LHCN-M2 (cell line): ENCODE data around the gene MEIS1. TPM values are rescaled to one million over a fixed set of nuclear protein-coding genes. Genes with fewer than 3 reads are reported as not detected.

Experiments used
- DNase-seq: peaks from one replicate; pipeline ENCODE4 v3.0.0-alpha.2; 2012; ENCODE audit warnings: low read depth
- total RNA-seq: library from RNA; depleted of rRNA; stranded (reverse); fragments of >200 nt; gene quantifications from 2 replicates; pipeline ENCODE4 v1.2.3, GENCODE V29; 2014

The MEIS1 gene
- total RNA-seq, 1 experiment from 2014 or later: 3.3 TPM

DNA sequence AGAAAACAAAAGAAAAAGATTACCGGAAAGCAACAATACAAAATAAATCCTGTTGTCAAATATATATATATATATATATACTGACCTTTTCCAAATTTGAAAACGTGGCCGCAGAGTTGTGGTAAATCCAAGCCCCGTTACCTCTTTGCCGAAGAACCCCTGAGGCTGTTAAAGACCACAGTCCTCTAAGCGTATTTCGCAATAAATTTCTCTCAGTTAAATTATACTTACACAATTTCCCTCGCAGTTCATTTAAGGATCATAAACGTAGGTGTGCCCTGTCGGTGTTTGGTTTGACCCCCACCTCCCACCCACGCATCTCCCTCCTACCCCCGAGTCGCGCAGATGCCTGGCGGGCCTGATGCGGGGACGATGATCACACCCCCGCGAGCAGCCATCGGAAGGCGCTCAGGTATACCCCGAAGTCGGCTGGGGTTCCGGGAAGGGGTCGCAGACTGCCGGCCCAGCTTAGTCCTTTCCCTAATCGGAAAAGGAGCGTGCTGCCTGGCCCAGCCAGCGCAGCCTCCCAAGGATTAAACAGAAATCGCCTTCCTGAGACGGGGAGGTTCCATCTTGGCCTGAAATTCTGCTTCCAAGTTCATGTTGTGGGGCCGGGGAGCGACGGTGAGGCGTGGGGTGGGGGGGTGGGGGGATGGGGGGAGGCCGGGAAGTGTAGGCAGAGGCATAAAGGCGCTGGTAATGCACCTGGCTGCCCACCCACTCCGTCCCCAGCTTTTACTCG lies 2.9 kb upstream of the MEIS1 start:
- no peak for DNase-seq

GRCh38 chr2:66432801-66433694 lies 1.9 kb upstream of the MEIS1 start:
- peak; percentile 94 for DNase-seq

DNA sequence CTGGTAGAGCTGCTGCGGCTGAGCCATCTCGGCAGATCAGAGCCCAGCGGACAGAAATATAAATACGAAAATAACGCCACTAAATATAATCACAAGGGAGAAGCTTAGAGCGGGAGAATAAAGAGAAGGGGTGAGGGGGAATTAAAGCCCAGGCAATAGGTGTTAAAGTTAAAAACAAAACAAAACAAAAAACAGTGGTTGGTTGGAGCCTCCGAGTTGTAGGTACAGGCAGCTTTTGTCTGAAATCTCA lies 1.3 kb upstream of the MEIS1 start:
- no peak for DNase-seq

DNA sequence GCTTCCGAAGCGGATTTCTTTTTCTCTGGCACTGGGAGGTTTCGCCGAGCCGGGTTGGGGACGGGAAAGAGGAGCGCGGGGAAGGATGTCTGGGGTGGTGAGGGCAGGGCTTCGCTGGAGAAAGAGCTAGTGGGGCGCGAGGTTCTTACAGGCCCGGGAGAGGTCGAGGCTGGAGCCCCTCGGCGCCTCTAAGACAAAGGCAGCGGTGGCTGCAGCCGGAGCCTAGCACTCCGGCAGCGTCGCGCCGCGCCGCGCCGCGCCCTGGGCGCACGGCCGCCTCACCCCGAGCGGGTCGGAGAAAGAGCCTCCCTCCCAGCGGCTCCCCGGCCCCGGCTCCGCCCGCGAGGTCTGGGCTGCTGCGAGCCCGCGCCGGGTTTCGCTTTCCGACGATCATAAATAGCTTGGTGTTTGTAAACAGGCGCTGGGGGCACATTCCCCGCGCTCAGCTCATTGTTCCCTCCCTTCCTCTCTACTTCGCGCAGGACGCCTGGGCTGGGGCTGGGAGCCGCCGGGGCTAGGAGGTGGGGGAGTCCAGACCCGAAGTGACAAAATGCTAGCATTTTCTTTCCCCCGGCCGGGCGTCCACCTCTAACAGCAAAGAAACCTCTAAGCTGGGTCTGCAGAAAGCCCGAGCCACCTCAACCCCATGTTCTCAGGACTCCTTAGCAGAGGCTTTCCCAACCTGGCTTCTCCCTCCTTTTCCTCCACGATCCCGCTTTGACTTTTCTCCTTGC lies 813 bp upstream of the MEIS1 start:
- DNase-seq: peak; percentile 58

GRCh38 chr2:66435549-66435875 lies 587 bp downstream of the MEIS1 start:
- DNase-seq: peak; percentile 8

DNA sequence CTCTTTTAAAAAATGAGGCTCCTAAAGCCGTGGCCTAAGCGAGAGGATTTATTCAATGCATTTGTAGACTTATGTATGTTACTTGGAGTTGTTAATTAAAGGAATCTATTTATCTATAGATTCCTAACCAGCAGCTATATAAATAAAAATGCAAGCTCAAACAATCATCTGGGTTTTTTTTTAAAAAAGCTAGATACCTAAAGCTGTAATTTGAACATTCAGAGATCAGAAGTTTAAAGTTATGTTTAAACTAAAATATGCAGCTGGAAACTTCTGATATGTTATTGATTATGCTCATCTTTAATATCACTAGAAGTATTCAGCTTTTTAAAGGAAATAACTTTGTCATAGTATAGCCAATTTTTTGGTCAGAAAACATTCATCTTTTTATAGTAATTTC lies 1.0 kb downstream of the MEIS1 start:
- no peak for DNase-seq

- DNase-seq: no peak
Observed at GRCh38 chr2:66436581-66437001, 1.7 kb downstream of the MEIS1 start.

GRCh38 chr2:66437109-66437690 lies 2.3 kb downstream of the MEIS1 start:
- DNase-seq: no peak

DNA sequence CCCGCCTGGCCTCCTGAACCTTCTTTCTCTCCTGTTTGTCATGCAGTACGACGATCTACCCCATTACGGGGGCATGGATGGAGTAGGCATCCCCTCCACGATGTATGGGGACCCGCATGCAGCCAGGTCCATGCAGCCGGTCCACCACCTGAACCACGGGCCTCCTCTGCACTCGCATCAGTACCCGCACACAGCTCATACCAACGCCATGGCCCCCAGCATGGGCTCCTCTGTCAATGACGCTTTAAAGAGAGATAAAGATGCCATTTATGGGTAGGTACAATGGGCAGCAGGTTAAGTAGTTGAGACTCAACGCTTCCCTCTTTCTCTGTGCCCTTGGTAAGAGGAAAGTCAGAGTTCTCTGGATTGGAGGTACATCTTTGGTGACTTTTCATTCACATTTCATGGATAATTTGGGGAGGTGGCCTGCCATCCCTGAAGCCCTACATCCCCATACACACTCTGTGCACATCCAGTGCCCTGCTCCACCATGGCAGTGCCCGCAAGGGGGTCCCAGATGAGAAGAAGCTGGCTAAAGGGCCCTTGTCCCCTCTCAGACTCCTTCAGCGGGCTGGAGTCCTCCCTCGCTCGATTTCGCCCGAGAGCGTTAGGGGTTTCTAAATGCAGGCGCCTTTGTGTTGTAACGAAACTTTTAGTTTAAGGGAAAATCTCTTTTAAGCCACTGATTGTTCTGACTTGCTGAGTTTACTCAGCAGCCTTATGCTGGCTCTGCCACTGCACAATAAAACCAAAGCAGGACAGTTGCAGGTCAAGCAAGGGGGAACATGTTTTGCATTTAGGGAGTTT lies 3.0 kb downstream of the MEIS1 start:
- no peak for DNase-seq

GRCh38 chr2:66438498-66438833 lies 3.5 kb downstream of the MEIS1 start:
- no peak for DNase-seq

DNA sequence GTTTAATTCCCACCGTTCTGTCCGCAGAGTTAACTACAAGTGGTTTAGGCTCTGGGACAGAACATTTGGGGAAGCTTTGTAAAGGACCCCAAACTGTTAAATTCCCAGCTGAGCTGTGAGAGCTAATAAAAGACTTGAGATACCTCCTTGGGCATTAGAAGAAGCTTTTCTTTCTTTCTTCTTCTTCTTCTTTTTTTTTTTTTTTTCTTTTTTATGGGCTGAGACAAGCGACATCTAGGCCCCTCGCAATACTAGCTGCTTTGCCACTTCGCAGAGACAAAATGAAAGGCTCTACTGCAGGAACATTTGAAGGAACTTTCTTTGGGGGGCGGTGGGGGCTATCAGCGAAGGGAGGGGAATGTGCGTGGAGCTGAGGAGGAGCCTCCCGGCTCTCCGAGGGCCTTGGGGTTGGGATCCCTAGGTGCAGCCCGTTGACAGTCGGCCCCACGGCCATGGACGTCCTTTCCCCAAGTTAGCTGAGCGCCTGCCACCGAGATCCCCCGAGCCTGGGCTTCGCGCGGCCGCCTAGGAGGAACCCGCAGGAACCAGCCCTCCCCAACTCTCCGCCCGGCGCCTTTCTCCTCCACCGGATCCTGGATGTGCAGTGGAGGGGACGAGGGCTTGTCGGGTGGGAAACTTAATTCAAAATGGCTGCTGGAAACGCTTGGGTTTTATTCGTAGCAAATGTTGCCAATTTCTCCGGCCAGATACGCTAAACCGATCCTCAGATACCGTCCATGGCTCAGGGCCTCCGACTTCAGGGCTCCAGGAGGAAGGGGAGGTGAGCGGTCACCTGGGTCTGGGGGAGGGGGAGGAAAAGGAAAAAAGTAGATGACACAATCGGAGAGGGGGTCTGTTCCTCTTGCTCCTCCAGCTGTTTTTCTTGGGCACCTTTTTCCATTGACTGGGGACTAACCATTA lies 4.2 kb downstream of the MEIS1 start:
- DNase-seq: no peak

DNA sequence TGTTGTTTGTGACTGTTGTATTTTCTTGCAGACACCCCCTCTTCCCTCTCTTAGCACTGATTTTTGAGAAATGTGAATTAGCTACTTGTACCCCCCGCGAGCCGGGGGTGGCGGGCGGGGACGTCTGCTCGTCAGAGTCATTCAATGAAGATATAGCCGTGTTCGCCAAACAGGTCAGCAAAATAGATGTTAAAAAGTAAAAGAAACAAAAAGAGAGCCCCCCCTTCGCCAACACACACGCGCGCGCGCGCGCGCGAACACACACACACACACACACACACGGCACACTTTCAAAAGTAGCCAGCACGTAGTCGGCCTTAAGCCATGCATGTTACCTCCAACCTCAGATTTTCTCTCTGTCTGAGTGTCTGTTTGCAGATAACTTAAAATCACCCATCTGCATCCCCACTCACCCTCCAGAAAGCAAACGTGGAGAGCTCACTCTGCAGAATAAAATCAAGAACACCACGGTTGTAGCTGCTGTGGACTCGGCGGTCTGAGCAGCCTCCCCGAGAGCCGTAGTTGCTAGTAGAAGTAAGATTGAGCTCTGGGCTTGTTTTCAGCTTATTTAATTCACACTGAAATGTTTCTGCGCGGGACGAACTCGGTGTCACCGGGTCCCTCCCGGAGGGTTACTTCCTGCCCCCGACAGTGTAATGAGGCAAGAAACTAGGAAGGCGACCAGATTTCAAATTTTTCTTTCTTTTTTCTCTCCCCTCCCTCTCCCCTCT lies 5.1 kb downstream of the MEIS1 start:
- no peak for DNase-seq

DNA sequence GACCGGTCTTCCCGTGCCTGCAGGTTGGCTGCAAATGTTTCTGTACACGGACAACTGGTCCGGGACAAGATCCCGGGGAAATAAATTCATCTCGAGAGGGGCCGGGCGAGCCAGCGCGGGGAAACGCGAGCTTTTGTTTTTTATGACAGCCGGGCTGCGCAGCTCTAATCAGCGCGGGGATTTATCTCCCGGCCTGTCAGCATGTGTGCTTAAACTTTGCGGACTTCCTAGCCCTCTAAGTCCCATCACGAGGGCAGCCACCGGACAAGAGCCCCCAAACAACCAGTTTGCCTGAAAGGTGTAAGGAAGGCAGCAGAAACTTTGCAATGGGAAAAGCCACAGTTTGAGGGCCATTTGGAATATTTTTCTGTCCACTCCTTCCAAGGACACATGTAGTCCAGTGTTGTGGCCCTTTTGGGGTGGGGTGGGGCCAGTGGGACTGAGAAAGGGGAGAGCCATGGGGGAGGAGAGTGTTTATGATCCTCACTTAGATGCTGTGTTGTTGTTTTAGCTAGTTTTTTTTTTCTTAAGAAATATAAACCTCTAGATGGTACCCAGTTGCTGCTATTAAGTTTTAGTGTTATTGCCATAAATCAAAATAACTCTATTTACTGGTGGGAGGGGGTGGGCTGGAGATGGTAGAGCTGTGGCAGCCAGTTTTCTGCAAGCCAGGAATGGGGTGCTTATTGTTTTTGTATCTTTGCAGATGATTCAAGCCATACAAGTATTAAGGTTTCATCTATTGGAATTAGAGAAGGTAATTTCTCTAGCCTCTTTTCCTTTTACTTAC lies 6.0 kb downstream of the MEIS1 start:
- DNase-seq: no peak

DNA sequence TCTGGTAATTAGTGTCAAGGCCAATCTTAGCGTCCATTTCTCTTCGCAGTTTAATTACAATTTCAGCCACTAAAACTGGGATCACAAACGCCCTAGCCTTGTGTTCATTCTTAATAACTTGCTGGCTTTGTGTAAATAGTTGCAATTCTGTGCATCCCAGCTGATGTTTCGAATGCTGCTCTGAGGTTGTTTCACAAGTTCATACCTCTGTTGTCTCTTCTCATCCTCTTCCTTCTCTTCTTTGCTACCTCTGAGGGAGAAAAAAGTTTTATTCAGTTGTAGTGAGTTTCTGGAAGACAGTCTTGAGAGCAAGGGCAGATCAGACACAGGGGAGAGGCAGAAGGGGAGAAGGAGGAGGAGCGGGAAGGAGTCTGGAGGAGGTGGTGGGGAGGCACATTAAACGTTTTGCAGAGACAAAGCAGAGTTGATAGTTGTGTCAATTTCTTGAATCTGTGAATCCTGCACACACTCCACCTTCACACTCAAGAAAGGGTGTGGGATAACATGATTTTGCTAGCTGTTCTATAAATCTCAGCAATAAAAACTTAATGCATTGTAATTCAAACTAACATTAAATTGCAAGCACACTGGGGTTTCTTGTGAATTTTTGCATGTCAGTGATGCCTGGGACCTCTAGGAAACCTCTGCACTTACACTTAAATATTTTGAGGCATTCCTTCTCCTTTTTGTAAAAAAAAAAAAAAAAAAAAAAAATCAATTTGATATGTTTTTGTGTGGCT lies 6.8 kb downstream of the MEIS1 start:
- no peak for DNase-seq

GRCh38 chr2:66442516-66443185 lies 7.7 kb downstream of the MEIS1 start:
- no peak for DNase-seq

- no peak for DNase-seq
Observed at GRCh38 chr2:66443186-66443978, 8.5 kb downstream of the MEIS1 start.
